K562 (cell line): ENCODE measurements around the gene SLC25A21. TPM values are rescaled to one million over a fixed set of nuclear protein-coding genes. Genes with fewer than 3 reads are reported as not detected.

Source experiments
- ATF4 ChIP-seq: fragments of 450-650 bp; formaldehyde crosslinking; IDR thresholded peaks from 2 replicates; pipeline ENCODE4 v1.4.0; 2022; ENCODE audit warnings: mild to moderate bottlenecking, moderate library complexity
- CBX3 ChIP-seq, 2 experiments: IDR thresholded peaks; 1 replicate in 1 of 2; 2 replicates in 1 of 2; pipeline ENCODE4 v1.6.1; 2012; ENCODE audit warnings: inconsistent platforms in 2 of 2, low read length in 2 of 2, borderline replicate concordance in 1 of 2, control low read depth in 1 of 2
- GTF2B ChIP-seq: IDR thresholded peaks from 2 replicates; pipeline ENCODE4 v1.6.1; 2011; ENCODE audit not compliant: insufficient read length; ENCODE audit errors: extremely low read depth
- NONO ChIP-seq, 2 experiments: fragments of 200-400 bp in 1 of 2; fragments of 450-650 bp in 1 of 2; formaldehyde crosslinking in 1 of 2; IDR thresholded peaks; 2 replicates each; pipeline ENCODE4 v1.6.1; 2017; ENCODE audit warnings: low read depth in 2 of 2, mild to moderate bottlenecking in 2 of 2, moderate library complexity in 2 of 2, low read length in 1 of 2
- RERE ChIP-seq: sonication (generic); formaldehyde crosslinking; IDR thresholded peaks from 2 replicates; pipeline ENCODE4 v1.8.0; 2023; ENCODE audit warnings: missing genetic modification reagents, mild to moderate bottlenecking, borderline replicate concordance
- SMAD1 ChIP-seq: fragments of 150-350 bp; IDR thresholded peaks from 2 replicates; pipeline ENCODE4 v1.6.1; 2014; ENCODE audit warnings: low read length, low read depth; ENCODE audit not compliant: partially characterized antibody
- SOX6 ChIP-seq: fragments of 450-650 bp; IDR thresholded peaks from 2 replicates; pipeline ENCODE4 v1.6.1; 2014; ENCODE audit warnings: mild to moderate bottlenecking
- polyA plus RNA-seq, 8 experiments: library from polyadenylated mRNA; depleted of rRNA in 4 of 8; stranded (reverse) in 5 of 8; unstranded in 3 of 8; fragments of >200 nt; fragmentation: Nextera tagmentation in 2 of 8; fragmentation: Illumina TruSeq in 1 of 8; extraction: Ambion mirVana in 2 of 8; extraction: Trizol in 1 of 8; gene quantifications; 2 replicates each; pipeline versions ENCODE4 v1.2.1 to v1.2.3, GENCODE V29; 2011 to 2014; ENCODE audit warnings: inconsistent platforms in 1 of 8, missing spikeins in 1 of 8
- total RNA-seq, 7 experiments: library from RNA; depleted of rRNA in 6 of 7; stranded (reverse); fragments of >200 nt in 6 of 7; fragmentation: Illumina TruSeq in 2 of 7; extraction: Trizol in 2 of 7; gene quantifications; 2 replicates each; pipeline versions ENCODE4 v1.2.1 to v1.2.3, GENCODE V29; 2011 to 2021; ENCODE audit warnings: low replicate concordance in 1 of 7
- TF ChIP-seq, protein P1 (sequence below), 2 experiments: fragments of 450-650 bp in 1 of 2; sonication (generic) in 1 of 2; formaldehyde crosslinking in 1 of 2; IDR thresholded peaks; 2 replicates each; pipeline versions ENCODE4 v1.7.1 to v1.9.0; 2016 to 2022; ENCODE audit warnings: inconsistent platforms in 1 of 2, mild to moderate bottlenecking in 1 of 2, missing genetic modification reagents in 1 of 2
- TF ChIP-seq, protein P2 (sequence below): sonication (generic); formaldehyde crosslinking; IDR thresholded peaks from 2 replicates; pipeline ENCODE4 v1.8.0; 2022; ENCODE audit warnings: mild to moderate bottlenecking, low read depth, missing genetic modification reagents

SLC25A21 gene
- total and polyA plus RNA-seq, 9 of the 15 experiments (the other 6 are each of a cell fraction or from before 2014, with no cell fraction given) = 15.2 to 46.7 (median 28.7) TPM

DNA sequence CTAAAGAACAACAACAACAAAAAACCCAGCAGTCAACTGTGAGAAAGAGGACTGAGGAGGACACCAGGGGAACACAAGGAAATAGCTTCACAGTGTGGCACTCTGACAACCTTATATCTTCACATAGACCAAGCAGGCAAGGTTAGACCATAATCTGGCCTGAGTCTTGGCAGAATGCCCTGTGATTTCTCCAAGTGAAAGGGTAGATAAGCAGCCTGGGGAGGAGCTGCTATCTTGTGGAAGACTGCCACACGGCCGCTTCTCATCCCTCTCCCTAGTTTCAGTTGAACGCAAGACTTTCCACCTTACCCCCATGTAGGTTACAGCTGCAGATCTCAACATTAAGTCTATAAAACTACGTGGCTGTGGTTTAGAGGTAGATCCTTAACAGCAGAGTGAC is 3.7 kb downstream of the SLC25A21 start (continued):
- no peak for TF ChIP-seq GTF2B
- TF ChIP-seq, protein P1, sequence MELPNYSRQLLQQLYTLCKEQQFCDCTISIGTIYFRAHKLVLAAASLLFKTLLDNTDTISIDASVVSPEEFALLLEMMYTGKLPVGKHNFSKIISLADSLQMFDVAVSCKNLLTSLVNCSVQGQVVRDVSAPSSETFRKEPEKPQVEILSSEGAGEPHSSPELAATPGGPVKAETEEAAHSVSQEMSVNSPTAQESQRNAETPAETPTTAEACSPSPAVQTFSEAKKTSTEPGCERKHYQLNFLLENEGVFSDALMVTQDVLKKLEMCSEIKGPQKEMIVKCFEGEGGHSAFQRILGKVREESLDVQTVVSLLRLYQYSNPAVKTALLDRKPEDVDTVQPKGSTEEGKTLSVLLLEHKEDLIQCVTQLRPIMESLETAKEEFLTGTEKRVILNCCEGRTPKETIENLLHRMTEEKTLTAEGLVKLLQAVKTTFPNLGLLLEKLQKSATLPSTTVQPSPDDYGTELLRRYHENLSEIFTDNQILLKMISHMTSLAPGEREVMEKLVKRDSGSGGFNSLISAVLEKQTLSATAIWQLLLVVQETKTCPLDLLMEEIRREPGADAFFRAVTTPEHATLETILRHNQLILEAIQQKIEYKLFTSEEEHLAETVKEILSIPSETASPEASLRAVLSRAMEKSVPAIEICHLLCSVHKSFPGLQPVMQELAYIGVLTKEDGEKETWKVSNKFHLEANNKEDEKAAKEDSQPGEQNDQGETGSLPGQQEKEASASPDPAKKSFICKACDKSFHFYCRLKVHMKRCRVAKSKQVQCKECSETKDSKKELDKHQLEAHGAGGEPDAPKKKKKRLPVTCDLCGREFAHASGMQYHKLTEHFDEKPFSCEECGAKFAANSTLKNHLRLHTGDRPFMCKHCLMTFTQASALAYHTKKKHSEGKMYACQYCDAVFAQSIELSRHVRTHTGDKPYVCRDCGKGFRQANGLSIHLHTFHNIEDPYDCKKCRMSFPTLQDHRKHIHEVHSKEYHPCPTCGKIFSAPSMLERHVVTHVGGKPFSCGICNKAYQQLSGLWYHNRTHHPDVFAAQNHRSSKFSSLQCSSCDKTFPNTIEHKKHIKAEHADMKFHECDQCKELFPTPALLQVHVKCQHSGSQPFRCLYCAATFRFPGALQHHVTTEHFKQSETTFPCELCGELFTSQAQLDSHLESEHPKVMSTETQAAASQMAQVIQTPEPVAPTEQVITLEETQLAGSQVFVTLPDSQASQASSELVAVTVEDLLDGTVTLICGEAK (IDR thresholded peaks at IDR 0.05) = no peak
- TF ChIP-seq, protein P1 (CRISPR knock-in tag; IDR thresholded peaks at IDR 0.05) = no peak
- TF ChIP-seq SOX6 = peak; percentile 65
- TF ChIP-seq CBX3 (IDR thresholded peaks at IDR 0.05; ENCODE audit: borderline replicate concordance in 1 of 2, low read length in 2 of 2) = peak in 1 of 2 experiments; percentile 54; a peak in 1 of 3 replicates
- peak; percentile 85 for TF ChIP-seq SMAD1
- no peak for TF ChIP-seq ATF4 (CRISPR knock-in tag)
- TF ChIP-seq NONO (IDR thresholded peaks at IDR 0.05; ENCODE audit: low read depth in 2 of 2, low read length in 1 of 2) = no peak
- TF ChIP-seq, protein P2, sequence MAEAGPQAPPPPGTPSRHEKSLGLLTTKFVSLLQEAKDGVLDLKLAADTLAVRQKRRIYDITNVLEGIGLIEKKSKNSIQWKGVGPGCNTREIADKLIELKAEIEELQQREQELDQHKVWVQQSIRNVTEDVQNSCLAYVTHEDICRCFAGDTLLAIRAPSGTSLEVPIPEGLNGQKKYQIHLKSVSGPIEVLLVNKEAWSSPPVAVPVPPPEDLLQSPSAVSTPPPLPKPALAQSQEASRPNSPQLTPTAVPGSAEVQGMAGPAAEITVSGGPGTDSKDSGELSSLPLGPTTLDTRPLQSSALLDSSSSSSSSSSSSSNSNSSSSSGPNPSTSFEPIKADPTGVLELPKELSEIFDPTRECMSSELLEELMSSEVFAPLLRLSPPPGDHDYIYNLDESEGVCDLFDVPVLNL (CRISPR knock-in tag) = no peak
- no peak for TF ChIP-seq RERE (CRISPR knock-in tag)
